Skeletal muscle satellite cell (primary cell): Measurements from ENCODE around the gene TBKBP1.

Source experiments
- H3K27me3 ChIP-seq: 2 replicates; pipeline ENCODE4 v1.7.0; 2013; ENCODE audit warnings: low read length; ENCODE audit not compliant: control insufficient read depth, insufficient read depth
- H3K36me3 ChIP-seq: 2 replicates; pipeline ENCODE4 v1.7.0; 2013; ENCODE audit warnings: mild to moderate bottlenecking, control low read depth, low read length; ENCODE audit not compliant: insufficient read depth
- H3K4me1 ChIP-seq: 2 replicates; pipeline ENCODE4 v1.7.0; 2013; ENCODE audit warnings: low read length; ENCODE audit not compliant: control insufficient read depth, insufficient read depth
- H3K4me2 ChIP-seq: 2 replicates; pipeline ENCODE4 v1.7.0; 2013; ENCODE audit warnings: mild to moderate bottlenecking, low read length
- H3K4me3 ChIP-seq: 2 replicates; pipeline ENCODE4 v1.7.0; 2013; ENCODE audit warnings: low read length
- H3K9ac ChIP-seq: 2 replicates; pipeline ENCODE4 v1.7.0; 2013; ENCODE audit warnings: mild to moderate bottlenecking, low read depth, low read length, moderate library complexity
- H3K9me3 ChIP-seq: replicated peaks from 2 replicates; pipeline ENCODE4 v1.7.0; 2013; ENCODE audit warnings: mild to moderate bottlenecking, control low read depth, low read length

Gene TBKBP1

DNA sequence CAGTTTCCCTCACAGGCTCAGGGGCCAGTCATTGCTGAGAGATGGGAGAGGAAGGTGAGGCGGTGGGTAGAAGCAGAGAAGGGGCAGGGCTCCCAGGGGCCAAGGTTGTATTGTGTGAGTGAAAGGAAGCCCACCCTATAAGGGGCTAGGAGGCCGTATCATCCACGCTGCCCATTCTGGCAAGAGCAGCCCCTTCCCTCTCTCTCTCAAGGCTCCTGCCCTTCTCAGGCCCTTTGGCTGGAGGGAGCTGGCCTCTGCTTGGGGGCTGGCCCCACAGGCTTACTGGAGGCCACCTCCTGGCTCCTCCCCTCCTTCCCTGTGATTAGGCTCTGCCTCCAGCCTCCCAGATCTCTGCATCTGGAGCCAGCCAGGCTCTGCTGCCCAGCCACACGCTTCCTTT, 7.6 kb downstream of the TBKBP1 start:
- Histone ChIP-seq H3K27me3 (peaks cover 24% of the 10 kb centered on the region), H3K9me3 (no peaks in the 10 kb centered on the region), H3K36me3 (peaks cover 5% of the 10 kb centered on the region), H3K4me2 (no peak overlapping the region), H3K4me1 (no peaks in the 10 kb centered on the region), H3K9ac (no peak overlapping the region), H3K4me3 (no peak overlapping the region)

DNA sequence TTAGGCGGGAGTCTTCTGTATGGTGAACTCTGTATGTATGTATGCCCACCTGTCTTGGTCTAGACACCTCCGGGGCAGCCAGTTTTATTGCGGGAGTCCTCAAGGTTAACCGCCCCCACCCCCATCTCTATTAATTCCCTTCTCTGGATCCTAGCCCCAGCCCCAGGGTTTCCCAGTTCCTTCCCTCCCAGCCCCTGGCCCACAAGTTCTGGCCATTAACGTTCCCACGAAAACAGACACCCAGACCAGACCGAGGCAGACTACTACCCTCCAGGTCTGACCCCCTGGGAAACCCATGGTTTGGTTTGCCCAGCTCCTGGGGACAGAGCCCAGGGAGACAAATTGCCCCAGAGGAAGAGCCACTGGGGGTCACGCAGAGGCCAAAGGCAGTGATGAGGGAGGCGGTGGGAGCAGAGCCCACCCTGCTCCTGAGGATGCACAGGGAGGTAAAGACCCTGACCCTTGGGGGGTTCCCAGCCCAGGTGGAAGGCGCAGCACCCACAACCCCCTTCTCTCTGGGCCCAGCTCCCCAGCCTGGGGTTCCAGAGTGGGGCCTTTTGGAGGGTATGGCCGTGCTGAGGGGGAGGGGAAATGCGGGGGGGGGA, 8.5 kb downstream of the TBKBP1 start:
- no peaks in the 10 kb centered on the region for H3K4me1 ChIP-seq
- H3K9me3 ChIP-seq = no peaks in the 10 kb centered on the region
- H3K4me3 ChIP-seq = no peak overlapping the region
- no peak overlapping the region for H3K4me2 ChIP-seq
- peaks cover 28% of the 10 kb centered on the region for H3K27me3 ChIP-seq
- peaks cover 5% of the 10 kb centered on the region for H3K36me3 ChIP-seq
- H3K9ac ChIP-seq = no peak overlapping the region

DNA sequence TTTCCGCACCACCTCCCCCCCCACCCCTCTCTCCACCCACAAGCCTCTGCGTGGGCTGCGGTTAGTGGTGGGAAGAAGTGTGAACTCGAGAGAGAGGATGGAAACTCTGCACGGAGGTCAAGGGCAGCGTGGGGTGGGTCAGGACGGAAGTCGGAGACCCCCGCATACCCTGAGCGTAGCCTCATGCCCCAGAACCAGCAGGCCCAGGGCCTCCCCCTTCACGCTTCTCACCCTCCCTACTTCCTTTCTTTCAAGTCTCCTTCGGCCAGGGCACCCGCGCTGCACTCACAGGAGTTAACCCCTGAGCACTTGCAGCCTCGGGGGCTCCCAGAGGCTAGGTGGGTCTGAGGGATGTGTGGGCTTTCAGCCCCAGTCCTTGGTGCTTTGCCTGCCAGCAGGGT, 9.2 kb downstream of the TBKBP1 start:
- no peaks in the 10 kb centered on the region for H3K4me1 ChIP-seq
- H3K9me3 ChIP-seq = no peaks in the 10 kb centered on the region
- peaks cover 5% of the 10 kb centered on the region for H3K36me3 ChIP-seq
- no peak overlapping the region for H3K4me3 ChIP-seq
- H3K4me2 ChIP-seq = no peak overlapping the region
- peaks cover 28% of the 10 kb centered on the region for H3K27me3 ChIP-seq
- H3K9ac ChIP-seq = no peak overlapping the region

DNA sequence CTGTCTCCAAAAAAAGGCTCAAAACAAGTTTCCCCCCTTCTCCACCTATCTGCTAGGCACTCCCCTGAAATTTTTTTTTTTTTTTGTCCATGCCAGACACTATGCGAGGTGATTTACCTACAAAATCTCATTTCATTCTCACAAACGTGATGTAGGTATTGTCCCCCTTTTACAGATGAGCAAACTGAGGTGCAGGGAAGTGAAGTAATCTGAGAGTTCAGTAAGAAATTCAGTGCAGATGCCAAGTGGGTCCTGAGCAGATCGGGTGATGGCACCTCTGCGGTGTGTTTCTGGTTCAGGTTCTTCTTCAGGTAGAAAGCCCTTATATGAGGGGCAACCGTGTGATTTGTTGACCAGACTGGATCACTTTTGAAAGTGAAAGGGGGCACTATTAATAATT, 9.7 kb downstream of the TBKBP1 start:
- Histone ChIP-seq H3K4me3 (no peak overlapping the region), H3K4me1 (no peaks in the 10 kb centered on the region), H3K4me2 (no peak overlapping the region), H3K9ac (no peak overlapping the region), H3K36me3 (peaks cover 5% of the 10 kb centered on the region), H3K27me3 (peaks cover 28% of the 10 kb centered on the region), H3K9me3 (no peaks in the 10 kb centered on the region)

DNA sequence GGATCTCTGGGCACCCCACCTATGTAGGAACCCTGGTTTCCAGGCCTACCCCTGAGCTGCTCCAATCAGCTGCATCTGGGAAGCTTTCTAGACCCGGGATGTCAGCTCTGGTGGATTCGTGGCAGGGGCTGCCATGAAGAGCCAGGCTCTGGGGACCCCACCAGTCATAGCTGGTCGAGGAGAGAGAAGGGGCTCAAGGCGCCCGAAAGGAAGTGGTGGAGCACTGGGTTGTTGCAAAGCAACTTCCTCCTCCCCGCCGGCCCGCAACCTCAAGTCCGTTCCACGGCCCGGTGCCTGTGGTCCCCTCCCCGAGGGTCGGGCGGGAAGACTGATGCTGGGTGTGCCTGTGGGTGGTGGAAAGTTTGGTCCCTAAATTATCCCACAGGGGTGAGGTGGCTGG, 10.2 kb downstream of the TBKBP1 start:
- Histone ChIP-seq H3K27me3 (peaks cover 28% of the 10 kb centered on the region), H3K4me3 (no peak overlapping the region), H3K9ac (no peak overlapping the region), H3K36me3 (peaks cover 3% of the 10 kb centered on the region), H3K4me1 (no peaks in the 10 kb centered on the region), H3K9me3 (no peaks in the 10 kb centered on the region), H3K4me2 (no peak overlapping the region)

DNA sequence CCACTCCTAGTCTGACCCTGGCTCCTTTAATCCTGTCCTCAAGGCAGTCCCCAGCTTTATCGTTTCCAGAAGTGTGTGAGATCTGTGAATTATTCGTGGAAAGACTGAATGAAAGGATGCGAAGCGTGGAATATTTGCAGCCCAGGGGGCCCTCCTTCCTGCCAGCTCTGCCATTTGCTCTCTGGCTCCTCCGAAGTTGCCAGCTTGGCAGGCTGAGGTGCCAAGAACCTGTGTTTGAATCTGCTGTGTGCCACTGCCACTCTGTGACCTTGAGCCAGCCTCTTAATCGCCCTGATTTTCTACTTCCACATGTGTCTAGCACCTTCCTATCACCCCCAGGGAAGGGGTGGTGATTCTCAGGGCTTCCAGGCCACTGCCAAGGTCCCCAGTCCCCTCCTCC, 10.8 kb downstream of the TBKBP1 start:
- Histone ChIP-seq H3K4me2 (no peak overlapping the region), H3K4me3 (no peak overlapping the region), H3K4me1 (no peaks in the 10 kb centered on the region), H3K36me3 (no peaks in the 10 kb centered on the region), H3K9me3 (no peaks in the 10 kb centered on the region), H3K27me3 (peaks cover 28% of the 10 kb centered on the region), H3K9ac (no peak overlapping the region)

DNA sequence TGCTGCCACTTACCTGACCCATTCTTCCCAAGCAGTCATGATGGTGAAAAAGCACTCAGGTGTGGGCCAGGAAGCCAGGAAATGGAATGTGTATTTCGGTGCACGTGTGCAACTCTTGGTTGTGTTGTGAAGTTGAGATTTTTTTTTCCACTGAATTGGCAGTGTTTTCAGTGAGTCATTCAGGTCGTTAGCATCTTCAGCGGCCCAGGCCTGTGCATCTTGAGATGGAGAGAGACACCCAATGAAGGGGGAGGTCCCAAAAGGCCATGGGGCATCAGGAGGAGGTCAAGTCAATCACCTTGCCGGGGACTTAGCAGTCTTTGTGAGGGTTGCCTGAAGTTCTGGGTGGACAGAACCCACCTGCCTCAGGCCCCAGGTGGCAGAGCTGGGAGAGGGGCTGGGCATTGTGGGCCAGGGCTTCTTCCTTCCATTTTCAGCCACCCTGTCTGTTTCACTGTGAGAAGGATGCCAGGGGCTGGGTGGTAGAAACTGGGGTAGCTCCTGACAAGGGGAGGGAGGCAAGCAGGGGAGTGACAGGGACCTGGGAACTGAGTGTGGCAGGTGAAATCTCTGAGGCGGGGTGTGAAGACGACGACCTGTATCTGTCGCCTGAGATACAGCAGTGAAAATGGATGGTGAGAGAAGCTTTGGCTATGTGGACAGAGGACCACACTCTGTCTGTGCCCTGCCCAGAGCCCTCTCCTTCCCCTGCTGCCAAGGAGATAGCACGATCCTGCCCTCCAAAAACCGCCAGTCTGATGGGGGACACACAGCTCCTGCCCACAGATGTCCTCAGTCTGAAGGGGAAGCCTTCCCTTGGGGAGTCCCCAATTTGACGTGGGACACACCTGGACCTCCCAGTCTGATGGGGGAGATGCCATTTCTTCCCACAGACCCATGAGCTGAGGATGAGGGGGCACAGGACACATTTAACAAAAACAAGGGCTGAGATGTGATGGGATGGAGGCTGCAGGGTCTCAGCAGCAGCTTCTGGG, 11.9 kb downstream of the TBKBP1 start:
- no peak overlapping the region for H3K9ac ChIP-seq

DNA sequence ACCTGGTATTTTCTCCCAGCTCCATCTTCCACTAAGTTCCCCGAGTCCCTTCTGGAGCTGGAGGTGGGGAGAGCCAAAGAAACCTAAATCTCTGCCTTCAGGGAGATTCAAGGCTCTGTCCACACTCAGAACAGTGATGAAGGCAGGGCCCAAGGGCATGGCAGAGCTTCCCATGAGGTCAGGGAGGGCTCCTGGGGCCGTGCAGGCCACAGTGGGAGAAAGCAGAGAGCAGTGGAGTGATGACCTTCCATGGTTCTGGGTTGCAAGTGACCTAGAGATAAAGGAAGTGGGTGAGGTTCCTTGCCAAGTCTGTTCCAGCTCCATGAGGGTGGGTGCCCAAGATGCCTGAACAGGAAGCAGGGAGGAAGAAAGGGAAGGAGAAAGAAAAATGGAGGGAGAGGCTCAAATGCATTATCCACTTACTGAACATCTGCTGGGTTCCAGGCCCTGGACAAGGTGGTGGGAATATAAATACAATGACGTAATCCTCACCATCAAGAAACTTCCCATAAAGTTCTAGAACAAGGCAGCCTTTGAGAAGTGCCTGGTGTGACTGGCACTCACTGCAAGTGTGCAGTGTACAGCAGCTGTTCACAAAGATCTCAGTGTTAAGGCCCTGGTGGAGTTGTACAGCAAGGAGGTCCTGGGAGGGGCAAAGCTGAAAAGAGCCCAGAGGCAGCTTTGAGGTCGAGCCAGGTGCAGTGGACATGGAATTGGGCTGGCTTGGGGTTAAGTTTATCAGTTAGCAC, 13.3 kb downstream of the TBKBP1 start:
- Histone ChIP-seq H3K9ac (no peak overlapping the region), H3K4me3 (no peak overlapping the region), H3K36me3 (no peaks in the 10 kb centered on the region), H3K4me1 (no peaks in the 10 kb centered on the region), H3K9me3 (no peaks in the 10 kb centered on the region), H3K27me3 (peaks cover 29% of the 10 kb centered on the region), H3K4me2 (no peak overlapping the region)

More for the DNA sequence above, 11.9 kb downstream of the TBKBP1 start:
- Histone ChIP-seq H3K9me3 (no peaks in the 10 kb centered on the region), H3K4me2 (no peak overlapping the region), H3K4me1 (no peaks in the 10 kb centered on the region), H3K4me3 (no peak overlapping the region), H3K36me3 (no peaks in the 10 kb centered on the region), H3K27me3 (peaks cover 28% of the 10 kb centered on the region)

DNA sequence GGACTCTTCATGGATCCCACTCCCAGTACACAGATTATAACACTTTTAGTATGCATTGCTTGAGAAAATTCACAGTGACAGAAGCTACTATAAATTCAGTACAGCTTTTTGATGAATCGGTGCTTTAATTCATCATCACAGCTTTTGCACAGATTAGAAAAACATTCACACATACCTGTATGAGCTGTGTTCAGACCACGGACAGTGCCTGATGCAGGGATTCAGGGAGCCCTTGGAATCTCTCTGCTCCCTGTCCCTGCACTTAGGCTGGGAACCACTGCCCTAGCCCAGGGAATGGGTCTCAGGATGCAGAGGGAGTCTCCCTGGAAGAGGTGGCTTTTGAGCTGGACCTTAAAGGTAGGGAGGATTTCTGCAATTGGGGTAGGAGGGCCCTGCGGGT, 13.9 kb downstream of the TBKBP1 start:
- Histone ChIP-seq H3K9me3 (no peaks in the 10 kb centered on the region), H3K9ac (no peak overlapping the region), H3K4me1 (no peaks in the 10 kb centered on the region), H3K27me3 (peaks cover 35% of the 10 kb centered on the region), H3K36me3 (no peaks in the 10 kb centered on the region), H3K4me3 (no peak overlapping the region), H3K4me2 (no peak overlapping the region)

DNA sequence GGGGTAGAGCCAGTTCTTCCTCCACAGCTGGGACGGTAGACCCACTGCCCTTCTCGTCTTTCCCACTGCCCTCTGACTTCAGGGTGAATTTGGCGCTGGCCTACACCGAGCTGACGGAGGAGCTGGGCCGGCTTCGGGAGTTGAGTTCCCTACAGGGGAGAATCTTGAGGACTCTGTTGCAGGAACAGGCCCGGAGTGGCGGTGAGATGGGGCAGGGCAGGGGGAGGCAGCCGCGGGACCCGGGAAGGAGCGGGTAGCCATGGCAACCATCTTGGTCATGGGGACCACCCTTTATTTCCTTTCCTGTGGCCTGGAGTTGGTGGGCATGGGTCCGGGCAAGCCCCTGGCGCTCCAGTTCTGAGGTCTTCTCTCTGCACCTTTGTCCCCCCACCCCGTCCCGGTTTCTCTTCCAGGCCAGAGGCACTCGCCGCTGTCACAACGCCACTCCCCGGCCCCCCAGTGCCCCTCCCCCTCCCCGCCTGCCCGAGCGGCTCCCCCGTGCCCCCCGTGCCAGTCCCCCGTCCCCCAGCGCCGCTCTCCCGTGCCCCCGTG, 14.4 kb downstream of the TBKBP1 start:
- no peaks in the 10 kb centered on the region for H3K36me3 ChIP-seq
- no peaks in the 10 kb centered on the region for H3K9me3 ChIP-seq
- H3K4me3 ChIP-seq = no peak overlapping the region
- no peaks in the 10 kb centered on the region for H3K4me1 ChIP-seq
- peaks cover 40% of the 10 kb centered on the region for H3K27me3 ChIP-seq
- no peak overlapping the region for H3K4me2 ChIP-seq
- H3K9ac ChIP-seq = no peak overlapping the region

DNA sequence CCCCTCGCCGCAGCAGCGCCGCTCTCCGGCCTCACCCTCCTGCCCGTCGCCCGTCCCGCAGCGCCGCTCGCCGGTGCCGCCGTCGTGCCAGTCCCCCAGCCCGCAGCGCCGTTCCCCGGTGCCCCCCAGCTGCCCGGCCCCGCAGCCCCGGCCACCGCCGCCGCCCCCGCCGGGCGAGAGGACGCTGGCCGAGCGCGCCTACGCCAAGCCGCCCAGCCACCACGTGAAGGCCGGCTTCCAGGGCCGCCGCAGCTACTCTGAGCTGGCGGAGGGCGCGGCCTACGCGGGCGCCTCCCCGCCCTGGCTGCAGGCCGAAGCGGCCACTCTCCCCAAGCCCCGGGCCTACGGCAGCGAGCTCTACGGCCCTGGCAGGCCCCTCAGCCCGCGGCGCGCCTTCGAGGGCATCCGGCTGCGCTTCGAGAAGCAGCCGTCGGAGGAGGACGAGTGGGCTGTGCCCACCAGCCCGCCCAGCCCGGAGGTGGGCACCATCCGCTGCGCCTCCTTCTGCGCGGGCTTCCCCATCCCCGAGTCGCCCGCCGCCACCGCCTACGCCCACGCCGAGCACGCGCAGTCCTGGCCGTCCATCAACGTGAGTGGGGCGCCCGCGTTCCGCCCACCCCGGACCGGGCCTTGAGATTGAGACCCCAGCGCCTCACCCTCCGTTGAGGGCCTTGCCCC, 15.0 kb downstream of the TBKBP1 start:
- H3K4me1 ChIP-seq = no peaks in the 10 kb centered on the region
- H3K36me3 ChIP-seq = no peaks in the 10 kb centered on the region
- H3K4me3 ChIP-seq = no peak overlapping the region
- no peak overlapping the region for H3K4me2 ChIP-seq
- no peaks in the 10 kb centered on the region for H3K9me3 ChIP-seq
- H3K9ac ChIP-seq = no peak overlapping the region
- H3K27me3 ChIP-seq = peaks cover 46% of the 10 kb centered on the region
